HEK293 (cell line): ENCODE results near the gene ARIH2.
A peak's percentile ranks its signal among the peaks of the same experiment; 100 is the strongest.

Source experiments
- GLI4 ChIP-seq: fragments of 450-650 bp; formaldehyde crosslinking; IDR thresholded peaks from 2 replicates; pipeline ENCODE4 v1.5.1; 2016; ENCODE audit warnings: missing biosample characterization, missing genetic modification characterization
- KLF7 ChIP-seq: fragments of 450-650 bp; formaldehyde crosslinking; IDR thresholded peaks from 2 replicates; pipeline ENCODE4 v1.5.1; 2016; ENCODE audit warnings: missing biosample characterization, missing genetic modification characterization, borderline replicate concordance
- SALL2 ChIP-seq: fragments of 450-650 bp; formaldehyde crosslinking; IDR thresholded peaks from 2 replicates; pipeline ENCODE4 v1.5.0; 2017; ENCODE audit warnings: missing biosample characterization, mild to moderate bottlenecking, missing genetic modification characterization, borderline replicate concordance
- SP2 ChIP-seq: fragments of 450-650 bp; formaldehyde crosslinking; IDR thresholded peaks from 2 replicates; pipeline ENCODE4 v1.5.1; 2016; ENCODE audit warnings: missing biosample characterization, missing genetic modification characterization
- ZBTB1 ChIP-seq: fragments of 450-650 bp; formaldehyde crosslinking; IDR thresholded peaks from 2 replicates; pipeline ENCODE4 v1.5.1; 2016; ENCODE audit warnings: missing biosample characterization, missing genetic modification characterization
- ZBTB21 ChIP-seq: fragments of 450-650 bp; formaldehyde crosslinking; IDR thresholded peaks from 2 replicates; pipeline ENCODE4 v1.5.1; 2017; ENCODE audit warnings: missing biosample characterization, missing genetic modification characterization
- ZBTB8A ChIP-seq: fragments of 450-650 bp; formaldehyde crosslinking; IDR thresholded peaks from 2 replicates; pipeline ENCODE4 v1.5.1; 2016; ENCODE audit warnings: missing biosample characterization, missing genetic modification characterization
- ZNF112 ChIP-seq: fragments of 450-650 bp; formaldehyde crosslinking; IDR thresholded peaks from 2 replicates; pipeline ENCODE4 v1.5.0; 2017; ENCODE audit warnings: missing biosample characterization, missing genetic modification characterization
- ZNF133 ChIP-seq: fragments of 450-650 bp; formaldehyde crosslinking; IDR thresholded peaks from 2 replicates; pipeline ENCODE4 v1.5.1; 2016; ENCODE audit warnings: missing biosample characterization, missing genetic modification characterization
- ZNF2 ChIP-seq: fragments of 450-650 bp; formaldehyde crosslinking; IDR thresholded peaks from 2 replicates; pipeline ENCODE4 v1.5.1; 2016; ENCODE audit warnings: missing biosample characterization, missing genetic modification characterization
- ZNF394 ChIP-seq: fragments of 450-650 bp; formaldehyde crosslinking; IDR thresholded peaks from 2 replicates; pipeline ENCODE4 v1.5.1; 2016; ENCODE audit warnings: missing biosample characterization, missing genetic modification characterization, mild to moderate bottlenecking, moderate library complexity, borderline replicate concordance
- ZNF416 ChIP-seq: fragments of 450-650 bp; formaldehyde crosslinking; IDR thresholded peaks from 2 replicates; pipeline ENCODE4 v1.5.1; 2016; ENCODE audit warnings: missing biosample characterization, missing genetic modification characterization
- ZNF48 ChIP-seq: fragments of 450-650 bp; formaldehyde crosslinking; IDR thresholded peaks from 2 replicates; pipeline ENCODE4 v1.5.1; 2016; ENCODE audit warnings: missing biosample characterization, missing genetic modification characterization
- ZNF548 ChIP-seq: fragments of 450-650 bp; formaldehyde crosslinking; IDR thresholded peaks from 2 replicates; pipeline ENCODE4 v1.5.1; 2016; ENCODE audit warnings: missing biosample characterization, missing genetic modification characterization
- ZNF626 ChIP-seq: fragments of 450-650 bp; sonication (Bioruptor Pico); formaldehyde crosslinking; IDR thresholded peaks from 2 replicates; pipeline ENCODE4 v1.5.1; 2018; ENCODE audit warnings: missing biosample characterization, missing genetic modification characterization, inconsistent platforms
- ZNF768 ChIP-seq: fragments of 450-650 bp; formaldehyde crosslinking; IDR thresholded peaks from 2 replicates; pipeline ENCODE4 v1.5.1; 2018; ENCODE audit warnings: missing biosample characterization, mild to moderate bottlenecking, missing genetic modification characterization
- TF ChIP-seq, protein P1 (sequence below): fragments of 450-650 bp; formaldehyde crosslinking; IDR thresholded peaks from 2 replicates; pipeline ENCODE4 v1.5.1; 2016; ENCODE audit warnings: missing biosample characterization, missing genetic modification characterization
- TF ChIP-seq, protein P2 (sequence below): fragments of 450-650 bp; formaldehyde crosslinking; conservative IDR thresholded peaks from 2 replicates; pipeline ENCODE4 v1.5.1; 2016; ENCODE audit warnings: low read depth, missing biosample characterization, missing genetic modification characterization
- TF ChIP-seq, protein P3 (sequence below): fragments of 450-650 bp; formaldehyde crosslinking; IDR thresholded peaks from 2 replicates; pipeline ENCODE4 v1.5.1; 2016; ENCODE audit warnings: missing biosample characterization, missing genetic modification characterization, low read depth
- TF ChIP-seq, protein P4 (sequence below): fragments of 450-650 bp; formaldehyde crosslinking; IDR thresholded peaks from 2 replicates; pipeline ENCODE4 v1.5.1; 2017; ENCODE audit warnings: missing biosample characterization, missing genetic modification characterization
- TF ChIP-seq, protein P5 (sequence below): fragments of 450-650 bp; formaldehyde crosslinking; conservative IDR thresholded peaks from 2 replicates; pipeline ENCODE4 v1.5.1; 2016; ENCODE audit warnings: low read depth, missing biosample characterization, missing genetic modification characterization
- TF ChIP-seq, protein P6 (sequence below): fragments of 450-650 bp; formaldehyde crosslinking; IDR thresholded peaks from 2 replicates; pipeline ENCODE4 v1.5.1; 2016; ENCODE audit warnings: missing biosample characterization, missing genetic modification characterization

Gene ARIH2

DNA sequence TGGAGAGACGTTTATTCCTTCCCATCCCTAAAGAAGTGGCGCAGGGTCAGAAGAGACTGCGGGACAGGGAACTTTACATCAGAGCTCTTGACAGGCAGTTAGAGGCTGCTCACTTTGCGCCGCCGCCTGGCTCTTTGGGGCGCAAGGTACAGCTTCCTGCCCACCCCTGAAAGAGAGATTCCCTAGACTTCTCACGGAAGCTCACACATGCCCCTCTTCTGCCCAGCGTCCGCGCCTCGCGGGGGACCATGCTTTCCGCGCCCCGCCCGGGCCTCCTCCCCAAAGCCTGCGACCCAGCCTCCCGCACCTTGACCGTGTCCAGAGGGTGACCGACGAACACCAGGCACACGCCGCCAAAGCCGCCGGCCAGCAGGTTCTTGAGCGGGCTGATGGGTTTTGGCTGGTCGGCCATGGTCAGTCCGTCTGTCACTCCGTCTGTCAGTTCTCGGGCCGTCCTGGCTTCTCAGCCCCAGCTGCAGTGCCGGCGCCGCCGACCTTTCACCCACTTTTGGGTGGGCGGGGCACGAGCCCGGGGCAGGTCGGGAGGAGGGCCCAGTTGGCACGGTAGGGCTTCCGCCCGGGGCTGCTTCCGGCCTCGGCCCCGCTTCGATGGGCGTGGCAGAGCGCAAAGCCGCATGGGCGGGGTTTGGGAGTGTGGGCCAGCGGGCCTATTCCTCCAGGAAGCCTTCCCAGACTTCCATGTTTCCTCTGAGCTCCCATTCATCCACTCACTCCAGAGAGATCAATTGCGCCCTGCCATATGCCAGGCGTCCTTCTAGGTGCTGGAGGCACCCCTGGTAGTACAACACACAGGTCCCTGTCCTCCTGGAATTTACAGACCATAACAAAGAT lies 20.0 kb upstream of the ARIH2 start, which contains the start of gene SLC25A20 (continued):
- TF ChIP-seq ZNF626 (tag by site-specific recombination) (no peak), ZNF48 (tag by site-specific recombination) (no peak), GLI4 (tag by site-specific recombination) (no peak), ZNF768 (tag by site-specific recombination) (no peak), ZNF548 (tag by site-specific recombination) (no peak), ZBTB21 (tag by site-specific recombination) (no peak), ZNF2 (tag by site-specific recombination) (peak; percentile 71; the same call in 1 of the 2 replicates), KLF7 (peak; percentile 78; the same call in 1 of the 2 replicates), SALL2 (no peak), ZBTB8A (tag by site-specific recombination) (peak; percentile 66), ZNF112 (no peak), SP2 (tag by site-specific recombination) (peak; percentile 82), ZNF133 (tag by site-specific recombination) (no peak), ZNF416 (tag by site-specific recombination) (no peak), ZBTB1 (tag by site-specific recombination) (no peak), ZNF394 (tag by site-specific recombination) (no peak)
- TF ChIP-seq, protein P1, sequence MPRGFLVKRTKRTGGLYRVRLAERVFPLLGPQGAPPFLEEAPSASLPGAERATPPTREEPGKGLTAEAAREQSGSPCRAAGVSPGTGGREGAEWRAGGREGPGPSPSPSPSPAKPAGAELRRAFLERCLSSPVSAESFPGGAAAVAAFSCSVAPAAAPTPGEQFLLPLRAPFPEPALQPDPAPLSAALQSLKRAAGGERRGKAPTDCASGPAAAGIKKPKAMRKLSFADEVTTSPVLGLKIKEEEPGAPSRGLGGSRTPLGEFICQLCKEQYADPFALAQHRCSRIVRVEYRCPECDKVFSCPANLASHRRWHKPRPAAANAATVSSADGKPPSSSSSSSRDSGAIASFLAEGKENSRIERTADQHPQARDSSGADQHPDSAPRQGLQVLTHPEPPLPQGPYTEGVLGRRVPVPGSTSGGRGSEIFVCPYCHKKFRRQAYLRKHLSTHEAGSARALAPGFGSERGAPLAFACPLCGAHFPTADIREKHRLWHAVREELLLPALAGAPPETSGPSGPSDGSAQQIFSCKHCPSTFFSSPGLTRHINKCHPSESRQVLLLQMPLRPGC (tag by site-specific recombination) = no peak
- TF ChIP-seq, protein P2, sequence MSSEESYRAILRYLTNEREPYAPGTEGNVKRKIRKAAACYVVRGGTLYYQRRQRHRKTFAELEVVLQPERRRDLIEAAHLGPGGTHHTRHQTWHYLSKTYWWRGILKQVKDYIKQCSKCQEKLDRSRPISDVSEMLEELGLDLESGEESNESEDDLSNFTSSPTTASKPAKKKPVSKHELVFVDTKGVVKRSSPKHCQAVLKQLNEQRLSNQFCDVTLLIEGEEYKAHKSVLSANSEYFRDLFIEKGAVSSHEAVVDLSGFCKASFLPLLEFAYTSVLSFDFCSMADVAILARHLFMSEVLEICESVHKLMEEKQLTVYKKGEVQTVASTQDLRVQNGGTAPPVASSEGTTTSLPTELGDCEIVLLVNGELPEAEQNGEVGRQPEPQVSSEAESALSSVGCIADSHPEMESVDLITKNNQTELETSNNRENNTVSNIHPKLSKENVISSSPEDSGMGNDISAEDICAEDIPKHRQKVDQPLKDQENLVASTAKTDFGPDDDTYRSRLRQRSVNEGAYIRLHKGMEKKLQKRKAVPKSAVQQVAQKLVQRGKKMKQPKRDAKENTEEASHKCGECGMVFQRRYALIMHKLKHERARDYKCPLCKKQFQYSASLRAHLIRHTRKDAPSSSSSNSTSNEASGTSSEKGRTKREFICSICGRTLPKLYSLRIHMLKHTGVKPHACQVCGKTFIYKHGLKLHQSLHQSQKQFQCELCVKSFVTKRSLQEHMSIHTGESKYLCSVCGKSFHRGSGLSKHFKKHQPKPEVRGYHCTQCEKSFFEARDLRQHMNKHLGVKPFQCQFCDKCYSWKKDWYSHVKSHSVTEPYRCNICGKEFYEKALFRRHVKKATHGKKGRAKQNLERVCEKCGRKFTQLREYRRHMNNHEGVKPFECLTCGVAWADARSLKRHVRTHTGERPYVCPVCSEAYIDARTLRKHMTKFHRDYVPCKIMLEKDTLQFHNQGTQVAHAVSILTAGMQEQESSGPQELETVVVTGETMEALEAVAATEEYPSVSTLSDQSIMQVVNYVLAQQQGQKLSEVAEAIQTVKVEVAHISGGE (tag by site-specific recombination) = peak; percentile 77
- TF ChIP-seq, protein P3, sequence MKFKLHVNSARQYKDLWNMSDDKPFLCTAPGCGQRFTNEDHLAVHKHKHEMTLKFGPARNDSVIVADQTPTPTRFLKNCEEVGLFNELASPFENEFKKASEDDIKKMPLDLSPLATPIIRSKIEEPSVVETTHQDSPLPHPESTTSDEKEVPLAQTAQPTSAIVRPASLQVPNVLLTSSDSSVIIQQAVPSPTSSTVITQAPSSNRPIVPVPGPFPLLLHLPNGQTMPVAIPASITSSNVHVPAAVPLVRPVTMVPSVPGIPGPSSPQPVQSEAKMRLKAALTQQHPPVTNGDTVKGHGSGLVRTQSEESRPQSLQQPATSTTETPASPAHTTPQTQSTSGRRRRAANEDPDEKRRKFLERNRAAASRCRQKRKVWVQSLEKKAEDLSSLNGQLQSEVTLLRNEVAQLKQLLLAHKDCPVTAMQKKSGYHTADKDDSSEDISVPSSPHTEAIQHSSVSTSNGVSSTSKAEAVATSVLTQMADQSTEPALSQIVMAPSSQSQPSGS (tag by site-specific recombination) = no peak
- TF ChIP-seq, protein P4, sequence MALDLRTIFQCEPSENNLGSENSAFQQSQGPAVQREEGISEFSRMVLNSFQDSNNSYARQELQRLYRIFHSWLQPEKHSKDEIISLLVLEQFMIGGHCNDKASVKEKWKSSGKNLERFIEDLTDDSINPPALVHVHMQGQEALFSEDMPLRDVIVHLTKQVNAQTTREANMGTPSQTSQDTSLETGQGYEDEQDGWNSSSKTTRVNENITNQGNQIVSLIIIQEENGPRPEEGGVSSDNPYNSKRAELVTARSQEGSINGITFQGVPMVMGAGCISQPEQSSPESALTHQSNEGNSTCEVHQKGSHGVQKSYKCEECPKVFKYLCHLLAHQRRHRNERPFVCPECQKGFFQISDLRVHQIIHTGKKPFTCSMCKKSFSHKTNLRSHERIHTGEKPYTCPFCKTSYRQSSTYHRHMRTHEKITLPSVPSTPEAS (tag by site-specific recombination) = no peak
- TF ChIP-seq, protein P5, sequence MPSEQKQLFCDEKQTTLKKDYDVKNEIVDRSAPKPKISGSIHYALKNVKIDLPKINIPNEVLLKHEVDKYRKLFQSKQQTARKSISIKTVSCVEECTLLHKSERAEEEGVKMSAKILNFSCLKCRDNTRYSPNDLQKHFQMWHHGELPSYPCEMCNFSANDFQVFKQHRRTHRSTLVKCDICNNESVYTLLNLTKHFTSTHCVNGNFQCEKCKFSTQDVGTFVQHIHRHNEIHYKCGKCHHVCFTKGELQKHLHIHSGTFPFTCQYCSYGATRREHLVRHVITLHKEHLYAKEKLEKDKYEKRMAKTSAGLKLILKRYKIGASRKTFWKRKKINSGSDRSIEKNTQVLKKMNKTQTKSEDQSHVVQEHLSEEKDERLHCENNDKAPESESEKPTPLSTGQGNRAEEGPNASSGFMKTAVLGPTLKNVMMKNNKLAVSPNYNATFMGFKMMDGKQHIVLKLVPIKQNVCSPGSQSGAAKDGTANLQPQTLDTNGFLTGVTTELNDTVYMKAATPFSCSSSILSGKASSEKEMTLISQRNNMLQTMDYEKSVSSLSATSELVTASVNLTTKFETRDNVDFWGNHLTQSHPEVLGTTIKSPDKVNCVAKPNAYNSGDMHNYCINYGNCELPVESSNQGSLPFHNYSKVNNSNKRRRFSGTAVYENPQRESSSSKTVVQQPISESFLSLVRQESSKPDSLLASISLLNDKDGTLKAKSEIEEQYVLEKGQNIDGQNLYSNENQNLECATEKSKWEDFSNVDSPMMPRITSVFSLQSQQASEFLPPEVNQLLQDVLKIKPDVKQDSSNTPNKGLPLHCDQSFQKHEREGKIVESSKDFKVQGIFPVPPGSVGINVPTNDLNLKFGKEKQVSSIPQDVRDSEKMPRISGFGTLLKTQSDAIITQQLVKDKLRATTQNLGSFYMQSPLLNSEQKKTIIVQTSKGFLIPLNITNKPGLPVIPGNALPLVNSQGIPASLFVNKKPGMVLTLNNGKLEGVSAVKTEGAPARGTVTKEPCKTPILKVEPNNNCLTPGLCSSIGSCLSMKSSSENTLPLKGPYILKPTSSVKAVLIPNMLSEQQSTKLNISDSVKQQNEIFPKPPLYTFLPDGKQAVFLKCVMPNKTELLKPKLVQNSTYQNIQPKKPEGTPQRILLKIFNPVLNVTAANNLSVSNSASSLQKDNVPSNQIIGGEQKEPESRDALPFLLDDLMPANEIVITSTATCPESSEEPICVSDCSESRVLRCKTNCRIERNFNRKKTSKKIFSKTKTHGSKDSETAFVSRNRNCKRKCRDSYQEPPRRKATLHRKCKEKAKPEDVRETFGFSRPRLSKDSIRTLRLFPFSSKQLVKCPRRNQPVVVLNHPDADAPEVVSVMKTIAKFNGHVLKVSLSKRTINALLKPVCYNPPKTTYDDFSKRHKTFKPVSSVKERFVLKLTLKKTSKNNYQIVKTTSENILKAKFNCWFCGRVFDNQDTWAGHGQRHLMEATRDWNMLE = peak; percentile 47
- TF ChIP-seq, protein P6, sequence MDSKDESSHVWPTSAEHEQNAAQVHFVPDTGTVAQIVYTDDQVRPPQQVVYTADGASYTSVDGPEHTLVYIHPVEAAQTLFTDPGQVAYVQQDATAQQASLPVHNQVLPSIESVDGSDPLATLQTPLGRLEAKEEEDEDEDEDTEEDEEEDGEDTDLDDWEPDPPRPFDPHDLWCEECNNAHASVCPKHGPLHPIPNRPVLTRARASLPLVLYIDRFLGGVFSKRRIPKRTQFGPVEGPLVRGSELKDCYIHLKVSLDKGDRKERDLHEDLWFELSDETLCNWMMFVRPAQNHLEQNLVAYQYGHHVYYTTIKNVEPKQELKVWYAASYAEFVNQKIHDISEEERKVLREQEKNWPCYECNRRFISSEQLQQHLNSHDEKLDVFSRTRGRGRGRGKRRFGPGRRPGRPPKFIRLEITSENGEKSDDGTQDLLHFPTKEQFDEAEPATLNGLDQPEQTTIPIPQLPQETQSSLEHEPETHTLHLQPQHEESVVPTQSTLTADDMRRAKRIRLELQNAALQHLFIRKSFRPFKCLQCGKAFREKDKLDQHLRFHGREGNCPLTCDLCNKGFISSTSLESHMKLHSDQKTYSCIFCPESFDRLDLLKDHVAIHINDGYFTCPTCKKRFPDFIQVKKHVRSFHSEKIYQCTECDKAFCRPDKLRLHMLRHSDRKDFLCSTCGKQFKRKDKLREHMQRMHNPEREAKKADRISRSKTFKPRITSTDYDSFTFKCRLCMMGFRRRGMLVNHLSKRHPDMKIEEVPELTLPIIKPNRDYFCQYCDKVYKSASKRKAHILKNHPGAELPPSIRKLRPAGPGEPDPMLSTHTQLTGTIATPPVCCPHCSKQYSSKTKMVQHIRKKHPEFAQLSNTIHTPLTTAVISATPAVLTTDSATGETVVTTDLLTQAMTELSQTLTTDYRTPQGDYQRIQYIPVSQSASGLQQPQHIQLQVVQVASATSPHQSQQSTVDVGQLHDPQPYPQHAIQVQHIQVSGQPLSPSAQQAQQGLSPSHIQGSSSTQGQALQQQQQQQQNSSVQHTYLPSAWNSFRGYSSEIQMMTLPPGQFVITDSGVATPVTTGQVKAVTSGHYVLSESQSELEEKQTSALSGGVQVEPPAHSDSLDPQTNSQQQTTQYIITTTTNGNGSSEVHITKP (tag by site-specific recombination) = no peak
